ENCODE measurements around the gene TIRAP. TPM values are rescaled to one million over a fixed set of nuclear protein-coding genes. Genes with fewer than 3 reads are reported as not detected.

TIRAP gene
- total RNA-seq, 1 experiment from 2014 or later = 5.6 TPM

- TF ChIP-seq ZNF138 (CRISPR knock-in tag; conservative IDR thresholded peaks at IDR 0.05) (peak; percentile 93), CREB1 (CRISPR knock-in tag; IDR thresholded peaks at IDR 0.05) (peak; percentile 85; the same call in 1 of the 2 replicates), STAT6 (CRISPR knock-in tag; conservative IDR thresholded peaks at IDR 0.05; ENCODE audit: low read depth) (no peak), MYBL2 (CRISPR knock-in tag; IDR thresholded peaks at IDR 0.05) (peak; percentile 88), ZBTB43 (CRISPR knock-in tag; IDR thresholded peaks at IDR 0.05) (peak; percentile 71), ZNF281 (CRISPR knock-in tag; IDR thresholded peaks at IDR 0.05) (peak; percentile 83; the same call in 1 of the 2 replicates), ATF6 (CRISPR knock-in tag; IDR thresholded peaks at IDR 0.05) (no peak), IRF2 (CRISPR knock-in tag; IDR thresholded peaks at IDR 0.05; ENCODE audit: borderline replicate concordance, low read depth) (no peak), MAX (CRISPR knock-in tag; IDR thresholded peaks at IDR 0.05) (peak; percentile 95), RORB (CRISPR knock-in tag; IDR thresholded peaks at IDR 0.05) (no peak), RELA (CRISPR knock-in tag; IDR thresholded peaks at IDR 0.05; ENCODE audit: borderline replicate concordance) (peak; percentile 91; the same call in 1 of the 2 replicates), HMGXB4 (CRISPR knock-in tag; IDR thresholded peaks at IDR 0.05) (peak; percentile 97), NFE2L1 (CRISPR knock-in tag; IDR thresholded peaks at IDR 0.05) (0 out of 2 replicates have a peak, but pooled peaks have one; percentile 29), AFF4 (CRISPR knock-in tag; IDR thresholded peaks at IDR 0.05; ENCODE audit: borderline replicate concordance) (peak; percentile 94; the same call in 1 of the 2 replicates), SMAD4 (CRISPR knock-in tag; IDR thresholded peaks at IDR 0.05) (peak; percentile 20; the same call in 1 of the 2 replicates), SP1 (CRISPR knock-in tag; conservative IDR thresholded peaks at IDR 0.05) (peak; percentile 94; the same call in 1 of the 2 replicates), ZNF121 (CRISPR knock-in tag; IDR thresholded peaks at IDR 0.05) (0 out of 2 replicates have a peak, but pooled peaks have one; percentile 43), EMX1 (CRISPR knock-in tag; IDR thresholded peaks at IDR 0.05) (no peak), FOXK1 (CRISPR knock-in tag; IDR thresholded peaks at IDR 0.05) (peak; percentile 72), NR3C1 (CRISPR knock-in tag; conservative IDR thresholded peaks at IDR 0.05; ENCODE audit: low read depth) (peak; percentile 94; the same call in 1 of the 2 replicates), OVOL2 (CRISPR knock-in tag; IDR thresholded peaks at IDR 0.05; ENCODE audit: borderline replicate concordance) (no peak)
These were observed 20.9 kb downstream of the TIRAP start, which contains the start of gene DCPS (continued) for GRCh38 chr11:126303623-126304456.

All from WTC11 (cell line).